HT1080 (cell line): Measurements from ENCODE around the gene DRD3. TPM values are rescaled to one million over a fixed set of nuclear protein-coding genes. Genes with fewer than 3 reads are reported as not detected.

Experiments used
- DNase-seq: peaks from one replicate; pipeline ENCODE4 v3.0.0-alpha.2; 2015; ENCODE audit warnings: low read depth
- total RNA-seq: library from RNA; depleted of rRNA; stranded (reverse); fragments of >200 nt; shearing (Covaris generic); gene quantifications from 2 replicates; pipeline ENCODE4 v1.2.3, GENCODE V29; 2014

Gene DRD3
- total RNA-seq, 1 experiment from 2014 or later = not detected

- DNase-seq = peak; percentile 78
These were observed 56.7 kb downstream of the DRD3 start for GRCh38 chr3:114122027-114122709.

GRCh38 chr3:114120211-114120610 is 58.6 kb downstream of the DRD3 start:
- DNase-seq = no peak

DNA sequence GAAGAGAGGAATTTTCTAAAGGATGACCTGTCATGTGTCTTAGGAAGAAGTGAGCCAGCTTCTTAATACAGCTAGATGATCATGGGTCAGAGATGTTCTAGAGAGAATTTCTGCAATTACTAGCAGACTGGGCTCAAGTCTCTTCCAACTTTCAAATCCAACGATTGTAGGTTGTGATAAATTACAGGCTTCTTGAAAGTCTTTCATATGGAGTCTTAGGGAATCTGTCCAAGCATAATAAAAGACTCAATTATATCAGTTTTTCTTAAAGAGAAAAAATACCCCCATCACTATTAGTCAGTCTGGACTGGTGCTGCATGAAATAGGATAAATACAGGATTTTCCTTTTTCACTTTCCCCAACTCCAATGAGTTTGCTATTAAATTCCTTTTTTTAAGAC is 59.1 kb downstream of the DRD3 start:
- no peak for DNase-seq

DNA sequence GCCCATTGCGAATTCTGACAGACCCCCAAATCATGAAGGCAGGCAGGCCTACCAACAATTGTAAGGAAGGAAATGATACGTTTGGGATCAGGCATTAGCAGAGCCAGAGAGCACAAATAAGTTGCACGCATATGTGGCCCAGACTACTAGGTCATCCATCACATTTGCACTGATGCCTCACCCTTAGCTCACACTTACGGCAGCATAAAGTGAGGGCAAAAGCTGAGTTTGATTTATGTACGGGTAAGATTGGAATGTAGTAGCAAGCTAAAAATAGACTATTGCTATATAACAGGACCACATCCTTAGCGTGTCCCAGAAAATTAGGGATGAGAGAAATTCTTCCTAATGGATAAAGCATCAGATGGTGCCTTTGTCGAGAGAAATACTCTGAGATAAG is 63.7 kb downstream of the DRD3 start:
- no peak for DNase-seq

DNA sequence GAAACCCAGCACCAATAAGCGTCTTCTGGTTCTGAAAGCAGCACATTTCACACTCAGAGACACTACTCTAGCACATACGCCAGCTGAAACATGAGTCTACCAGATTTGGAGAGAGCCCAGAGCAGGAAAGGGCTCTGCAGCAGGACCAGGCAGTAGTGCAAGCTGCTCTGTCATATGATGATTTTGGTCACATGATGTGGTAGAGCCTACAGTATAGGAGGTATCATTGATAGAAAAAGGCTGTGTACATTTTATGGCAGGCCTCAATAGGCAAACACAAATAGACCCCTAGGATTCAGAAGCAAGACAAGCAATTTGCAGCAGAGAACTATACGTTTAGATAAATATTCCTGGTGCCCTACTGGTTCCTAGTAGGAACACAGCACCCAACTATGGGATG is 64.1 kb downstream of the DRD3 start:
- no peak for DNase-seq

DNA sequence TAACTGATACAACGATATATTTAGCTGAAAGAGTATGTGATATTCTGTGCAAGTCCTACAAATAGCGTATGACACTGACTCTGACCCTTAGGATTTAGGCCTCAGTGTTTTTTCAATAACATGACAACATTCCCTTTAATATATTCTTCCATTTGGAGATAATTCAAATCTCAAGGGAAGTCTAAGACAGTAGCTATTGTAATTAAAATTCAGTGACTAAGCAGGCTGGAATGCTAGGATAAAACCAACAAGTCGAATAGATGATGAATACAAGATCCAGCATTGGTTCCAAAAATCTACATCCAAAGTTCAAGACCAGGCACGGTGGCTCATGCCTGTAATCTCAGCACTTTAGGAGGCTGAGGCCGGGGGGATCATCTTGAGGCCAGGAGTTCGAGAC is 66.2 kb downstream of the DRD3 start:
- DNase-seq = peak; percentile 71

GRCh38 chr3:114111060-114111770 is 67.6 kb downstream of the DRD3 start:
- no peak for DNase-seq

DNA sequence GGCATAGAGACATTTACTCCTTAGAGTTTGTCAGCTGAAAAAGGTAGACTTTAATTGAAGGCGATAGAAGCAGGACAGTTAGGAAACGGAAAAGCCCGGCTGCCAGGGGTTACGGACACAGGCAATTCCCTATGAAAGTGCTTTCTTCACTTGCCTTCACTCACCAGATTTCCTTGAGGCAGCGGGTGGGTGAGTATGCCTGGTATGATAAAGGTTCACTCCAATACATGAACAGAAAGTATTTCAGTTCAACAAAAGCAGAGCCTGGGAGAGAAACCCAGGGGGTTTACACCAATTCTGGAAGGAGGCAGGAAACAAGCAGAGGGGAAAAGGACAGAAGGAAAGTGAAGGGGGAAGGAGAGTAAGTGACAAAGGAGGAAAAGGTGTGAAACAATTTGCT is 68.4 kb downstream of the DRD3 start:
- no peak for DNase-seq

GRCh38 chr3:114108137-114108536 is 70.7 kb downstream of the DRD3 start:
- no peak for DNase-seq

DNA sequence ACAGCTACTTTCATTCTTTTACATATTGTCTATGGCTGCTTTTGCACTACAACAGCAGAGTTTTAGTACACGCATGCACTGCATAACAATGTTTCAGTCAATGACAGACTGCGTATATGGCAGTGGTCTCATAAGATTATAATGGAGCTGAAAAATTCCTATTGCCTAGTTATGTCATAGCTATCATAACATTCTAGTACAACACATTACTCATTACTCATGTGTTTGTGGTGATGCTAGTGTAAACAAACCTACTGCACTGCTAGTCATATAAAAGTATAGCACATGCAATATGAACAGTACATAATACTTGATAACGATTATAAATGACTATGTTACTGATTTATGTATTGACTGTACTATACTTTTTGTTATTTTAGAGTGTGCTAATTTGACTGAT is 74.4 kb downstream of the DRD3 start:
- no peak for DNase-seq

- DNase-seq = no peak
These were observed 75.0 kb downstream of the DRD3 start for GRCh38 chr3:114103858-114104257.

DNA sequence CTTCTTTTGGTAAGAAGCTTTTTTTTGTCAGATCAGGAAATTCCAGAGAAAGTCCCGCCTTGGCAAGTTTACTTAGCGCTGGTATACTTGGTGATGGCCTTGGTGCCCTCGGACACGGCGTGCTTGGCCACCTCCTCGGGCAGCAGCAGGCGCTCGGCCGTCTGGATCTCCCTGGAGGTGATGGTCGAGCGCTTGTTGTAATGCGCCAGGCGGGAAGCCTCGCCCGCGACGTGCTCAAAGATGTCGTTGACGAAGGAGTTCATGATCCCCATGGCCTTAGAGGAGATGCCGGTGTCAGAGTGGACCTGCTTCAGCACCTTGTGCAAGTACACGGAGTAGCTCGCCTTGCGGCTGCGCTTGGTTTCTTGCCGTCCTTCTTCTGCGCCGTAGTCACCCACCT is 75.7 kb downstream of the DRD3 start:
- no peak for DNase-seq

- DNase-seq = no peak
These were observed 77.8 kb downstream of the DRD3 start for GRCh38 chr3:114101101-114101500.

- no peak for DNase-seq
These were observed 83.1 kb downstream of the DRD3 start for GRCh38 chr3:114095796-114096195.

DNA sequence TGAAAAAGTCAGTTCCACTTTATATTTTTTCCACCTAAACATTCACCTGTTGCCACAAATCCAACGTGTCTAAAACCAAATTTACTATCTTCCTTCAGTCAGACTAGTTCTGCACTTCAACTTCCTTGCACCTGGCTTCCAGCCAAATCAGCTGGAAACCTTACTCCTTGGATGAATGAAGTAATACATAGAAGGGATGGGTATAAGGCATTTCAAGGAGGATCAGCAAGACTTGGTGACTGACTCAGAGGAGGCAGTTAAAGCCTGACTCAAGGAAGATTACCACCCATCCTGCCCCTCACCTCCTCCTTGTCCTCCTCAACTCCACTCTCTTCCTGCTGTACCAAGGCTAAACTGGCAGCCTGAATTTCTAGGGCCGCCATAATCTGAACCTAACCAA is 85.3 kb downstream of the DRD3 start:
- peak; percentile 92 for DNase-seq

DNA sequence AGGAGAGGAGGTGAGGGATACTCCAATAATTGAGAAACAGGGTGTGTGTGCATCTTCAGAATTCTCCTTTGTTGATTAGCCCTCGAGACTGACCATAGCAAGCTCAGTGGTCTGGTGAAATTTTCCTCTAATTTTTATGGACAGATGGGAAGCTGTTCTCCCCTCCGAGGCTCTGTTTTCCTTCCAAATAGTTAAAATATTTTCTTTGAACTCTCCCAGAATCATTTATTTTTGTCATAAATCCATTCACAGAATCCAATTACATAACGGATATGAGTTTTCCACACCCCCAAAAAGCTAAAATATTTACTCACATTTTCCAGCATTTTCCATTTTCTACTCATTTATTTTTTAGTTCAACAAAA is 85.9 kb downstream of the DRD3 start:
- no peak for DNase-seq

- no peak for DNase-seq
These were observed 86.5 kb downstream of the DRD3 start for GRCh38 chr3:114092151-114093015.

- DNase-seq = no peak
These were observed 89.2 kb downstream of the DRD3 start for GRCh38 chr3:114089675-114090074.

DNA sequence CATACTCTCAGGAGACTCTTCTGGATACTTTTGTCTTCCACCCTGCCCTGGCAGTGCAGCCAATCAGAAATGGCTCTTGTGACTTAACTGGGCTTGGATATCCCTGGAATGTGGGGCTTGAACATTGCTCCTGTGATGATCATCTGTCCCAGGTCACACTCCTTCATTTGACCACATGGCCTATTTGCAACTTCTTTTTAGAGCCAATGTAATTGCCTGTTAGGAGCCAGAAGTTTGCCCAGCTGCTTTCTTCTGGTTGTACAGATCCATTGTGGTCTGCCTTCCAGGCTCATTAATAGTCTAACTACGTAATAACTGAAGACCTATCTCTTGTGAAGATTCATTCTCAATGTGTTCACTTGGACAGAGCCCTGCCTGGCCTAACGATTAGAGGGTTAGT is 92.5 kb downstream of the DRD3 start:
- no peak for DNase-seq

- DNase-seq = no peak
These were observed 95.7 kb downstream of the DRD3 start for GRCh38 chr3:114083112-114083511.

GRCh38 chr3:114081037-114081436 is 97.8 kb downstream of the DRD3 start:
- no peak for DNase-seq

DNA sequence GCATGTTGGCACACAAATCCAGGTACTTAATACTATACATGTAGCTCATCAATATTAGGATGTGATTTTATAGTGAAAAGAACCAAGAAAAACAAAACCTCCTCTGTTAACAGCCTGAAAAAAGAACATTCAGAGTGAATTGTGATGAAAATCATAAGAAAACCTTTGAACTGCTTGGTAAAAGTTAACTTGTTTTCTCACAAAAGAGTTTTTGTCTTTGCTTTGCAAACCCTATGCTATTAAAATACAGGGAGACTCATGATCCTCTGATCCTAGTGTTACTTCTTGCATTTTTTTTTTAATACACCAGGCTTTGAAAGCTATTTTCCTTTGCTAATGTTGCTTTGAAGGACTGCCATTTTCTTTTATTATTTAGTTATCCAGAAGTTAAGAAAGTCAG is 98.7 kb downstream of the DRD3 start:
- no peak for DNase-seq
